Testis (tissue), 3 donors: ENCODE results near the gene CEP95. TPM values are rescaled to one million over a fixed set of nuclear protein-coding genes. Genes with fewer than 3 reads are reported as not detected.
A peak's percentile ranks its signal among the peaks of the same experiment; 100 is the strongest.

ENCODE experiments used
- DNase-seq: peaks from one replicate; pipeline ENCODE4 v3.0.0-alpha.2; 2019
- H3K27ac ChIP-seq, 2 donors: fragments of 200-600 bp; sonication (generic); one replicate each; pipeline ENCODE4 v1.5.1; 2019
- H3K27me3 ChIP-seq: fragments of 200-600 bp; sonication (generic); one replicate; pipeline ENCODE4 v1.5.1; 2019
- H3K36me3 ChIP-seq: fragments of 200-600 bp; sonication (generic); one replicate; pipeline ENCODE4 v1.5.1; 2017; ENCODE audit warnings: low read depth; ENCODE audit errors: missing control alignments
- H3K4me1 ChIP-seq: fragments of 200-600 bp; sonication (generic); one replicate; pipeline ENCODE4 v1.5.1; 2019
- H3K4me3 ChIP-seq, 2 donors: fragments of 200-600 bp; sonication (generic); one replicate each; pipeline ENCODE4 v1.5.1; 2017 to 2019
- H3K9me3 ChIP-seq: fragments of 200-600 bp; sonication (generic); one replicate; pipeline ENCODE4 v1.5.1; 2017
- CTCF ChIP-seq, 3 experiments: fragments of 450-650 bp in 2 of 3; fragments of 200-600 bp in 1 of 3; sonication (generic) in 1 of 3; IDR thresholded peaks; one replicate each; pipeline ENCODE4 v1.5.1; 2016 to 2019; ENCODE audit warnings: antibody characterized with exemption in 3 of 3, mild to moderate bottlenecking in 2 of 3, moderate library complexity in 1 of 3
- POLR2A ChIP-seq: fragments of 450-650 bp; IDR thresholded peaks from one replicate; pipeline ENCODE4 v1.6.1; 2017; ENCODE audit warnings: antibody characterized with exemption, mild to moderate bottlenecking, moderate library complexity
- WGBS, 2 donors: methylation state at CpG; one replicate each; pipeline ENCODE4 v1.1.5; 2018; 5-methylcytosine and 5-hydroxymethylcytosine counted together
- intact Hi-C: fragments of 100-400 bp; cut with DNase I; formaldehyde crosslinking; loops from one replicate; pipeline ENCODE4 v1.15.1; 2023; ENCODE audit warnings: low total_unique reads
- polyA plus RNA-seq: library from polyadenylated mRNA; stranded (reverse); fragments of 350-450 nt; fragmentation: Illumina TruSeq; extraction: RNeasy Lipid Tissue Mini Kit (QIAGEN cat#74804); gene quantifications from one replicate; pipeline ENCODE4 v1.2.3, GENCODE V29; 2014; ENCODE audit warnings: low read depth, low replicate concordance; ENCODE audit not compliant: insufficient read depth
- total RNA-seq, 2 donors: library from RNA; depleted of rRNA; stranded (reverse); fragments of >200 nt; gene quantifications; one replicate each; pipeline ENCODE4 v1.2.3, GENCODE V29; 2016

Gene CEP95
- total and polyA plus RNA-seq, 3 donors from 2014 or later, result 54.1 to 93.5 (median 73.6) TPM

GRCh38 chr17:64531955-64532371 lies 25.2 kb downstream of the CEP95 start:
- WGBS, 2 donors, result 37 to 43% methylated on average over 5 of the region's 5 CpGs
- no peaks in the 10 kb centered on the region for H3K27me3 ChIP-seq
- intact Hi-C loops, result no loop called here
- peak overlapping the region; percentile 5 to 22 for H3K27ac ChIP-seq
- TF ChIP-seq CTCF (IDR thresholded peaks at IDR 0.05), result no peak
- H3K36me3 ChIP-seq, result no peaks in the 10 kb centered on the region
- H3K4me1 ChIP-seq, result peaks cover 23% of the 10 kb centered on the region
- DNase-seq, result peak; percentile 43
- no peak overlapping the region for H3K4me3 ChIP-seq
- no peaks in the 10 kb centered on the region for H3K9me3 ChIP-seq

- H3K27ac ChIP-seq, result peak overlapping the region; percentile 5 to 22
- DNase-seq, result no peak
These were observed 25.6 kb downstream of the CEP95 start for GRCh38 chr17:64532409-64532808.

GRCh38 chr17:64533784-64534183 lies 27.0 kb downstream of the CEP95 start:
- Histone ChIP-seq H3K4me3 (no peak overlapping the region), H3K9me3 (no peaks in the 10 kb centered on the region), H3K36me3 (no peaks in the 10 kb centered on the region), H3K27me3 (no peaks in the 10 kb centered on the region), H3K27ac (peak overlapping the region; percentile 28 to 34), H3K4me1 (peaks cover 23% of the 10 kb centered on the region)
- intact Hi-C loops, result no loop called here
- TF ChIP-seq POLR2A (no peak), CTCF (IDR thresholded peaks at IDR 0.05) (no peak)
- no peak for DNase-seq
- 26 to 42% methylated on average over 2 of the region's 2 CpGs for WGBS, 2 donors

More at GRCh38 chr17:64532409-64532808, 25.6 kb downstream of the CEP95 start:
- H3K36me3 ChIP-seq, result no peaks in the 10 kb centered on the region
- no peaks in the 10 kb centered on the region for H3K27me3 ChIP-seq
- peaks cover 23% of the 10 kb centered on the region for H3K4me1 ChIP-seq
- WGBS, 2 donors, result 81 to 87% methylated on average over 5 of the region's 5 CpGs
- TF ChIP-seq POLR2A (no peak), CTCF (IDR thresholded peaks at IDR 0.05) (no peak)
- intact Hi-C loops, result no loop called here
- H3K4me3 ChIP-seq, result no peak overlapping the region
- H3K9me3 ChIP-seq, result no peaks in the 10 kb centered on the region

GRCh38 chr17:64534187-64534586 lies 27.4 kb downstream of the CEP95 start:
- H3K36me3 ChIP-seq, result no peaks in the 10 kb centered on the region
- H3K27ac ChIP-seq, result peak overlapping the region; percentile 28 to 34
- H3K4me3 ChIP-seq, result no peak overlapping the region
- 73 to 75% methylated on average over 3 of the region's 3 CpGs for WGBS, 2 donors
- DNase-seq, result no peak
- no peaks in the 10 kb centered on the region for H3K9me3 ChIP-seq
- intact Hi-C loops, result no loop called here
- peaks cover 23% of the 10 kb centered on the region for H3K4me1 ChIP-seq
- no peak for TF ChIP-seq CTCF (IDR thresholded peaks at IDR 0.05)
- TF ChIP-seq POLR2A, result no peak
- no peaks in the 10 kb centered on the region for H3K27me3 ChIP-seq

GRCh38 chr17:64535357-64535756 lies 28.6 kb downstream of the CEP95 start:
- no peaks in the 10 kb centered on the region for H3K27me3 ChIP-seq
- H3K27ac ChIP-seq, result no peak overlapping the region
- WGBS, 2 donors, result 63 to 71% methylated on average over 6 of the region's 6 CpGs
- no peak overlapping the region for H3K4me3 ChIP-seq
- H3K4me1 ChIP-seq, result peaks cover 23% of the 10 kb centered on the region
- DNase-seq, result no peak
- intact Hi-C loops, result no loop called here
- H3K36me3 ChIP-seq, result no peaks in the 10 kb centered on the region
- H3K9me3 ChIP-seq, result no peaks in the 10 kb centered on the region
- TF ChIP-seq POLR2A (no peak), CTCF (IDR thresholded peaks at IDR 0.05) (no peak)
